ENCODE results near the gene NAV3. TPM values are rescaled to one million over a fixed set of nuclear protein-coding genes. Genes with fewer than 3 reads are reported as not detected.

Gene NAV3
- total RNA-seq, 1 experiment from 2014 or later = 4.1 TPM

DNA sequence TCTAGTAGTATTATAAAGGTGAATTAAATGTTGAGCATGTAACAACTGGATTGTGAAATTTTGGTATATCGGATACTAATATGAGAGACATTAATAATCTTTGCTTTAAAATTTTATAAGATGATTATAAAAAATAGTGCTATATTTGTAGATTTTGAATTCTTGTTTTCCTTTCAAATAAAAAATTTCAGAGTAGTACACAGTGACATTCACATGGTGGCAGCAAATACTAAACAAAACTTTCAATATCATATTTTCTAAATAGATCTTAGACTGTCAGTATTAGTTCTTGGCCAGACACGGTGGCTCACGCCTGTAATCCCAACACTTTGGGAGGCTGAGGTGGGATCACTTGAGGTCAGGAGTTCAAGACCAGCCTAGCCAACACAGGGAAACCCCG is 166.0 kb downstream of the NAV3 start:
- Mint-ChIP-seq H3K27me3 (ENCODE audit: unreplicated experiment) (no peaks in the 10 kb centered on the region), H3K9me3 (ENCODE audit: low read depth, unreplicated experiment) (no peaks in the 10 kb centered on the region), H3K4me3 (ENCODE audit: low read depth, unreplicated experiment) (no peak overlapping the region), H3K36me3 (ENCODE audit: insufficient read depth, unreplicated experiment) (no peaks in the 10 kb centered on the region), H3K4me1 (ENCODE audit: low read depth, unreplicated experiment) (peaks cover 6% of the 10 kb centered on the region), H3K27ac (ENCODE audit: unreplicated experiment) (no peak overlapping the region)
- intact Hi-C loops (cut with micrococcal nuclease; ENCODE audit: unreplicated experiment) = no loop called here
- CTCF ChIA-PET = no interaction called here
- DNase-seq = no peak
- no peak for TF ChIP-seq CTCF (IDR thresholded peaks at IDR 0.05; ENCODE audit: unreplicated experiment)
- BruUV-seq (replicated peaks) = no TSS peak

- H3K9me3 Mint-ChIP-seq (ENCODE audit: low read depth, unreplicated experiment) = no peaks in the 10 kb centered on the region
- CTCF ChIA-PET = no interaction called here
- H3K4me1 Mint-ChIP-seq (ENCODE audit: low read depth, unreplicated experiment) = peaks cover 6% of the 10 kb centered on the region
- TF ChIP-seq CTCF (IDR thresholded peaks at IDR 0.05; ENCODE audit: unreplicated experiment) = no peak
- H3K36me3 Mint-ChIP-seq (ENCODE audit: insufficient read depth, unreplicated experiment) = no peaks in the 10 kb centered on the region
- DNase-seq = no peak
- H3K4me3 Mint-ChIP-seq (ENCODE audit: low read depth, unreplicated experiment) = no peak overlapping the region
- no TSS peak for BruUV-seq (replicated peaks)
- H3K27ac Mint-ChIP-seq (ENCODE audit: unreplicated experiment) = no peak overlapping the region
- no peaks in the 10 kb centered on the region for H3K27me3 Mint-ChIP-seq (ENCODE audit: unreplicated experiment)
- intact Hi-C loops (cut with micrococcal nuclease; ENCODE audit: unreplicated experiment) = no loop called here
Measured at GRCh38 chr12:77998236-77998786, 167.6 kb downstream of the NAV3 start.

GRCh38 chr12:77999074-77999715 is 168.5 kb downstream of the NAV3 start:
- Mint-ChIP-seq H3K27ac (ENCODE audit: unreplicated experiment) (no peak overlapping the region), H3K4me3 (ENCODE audit: low read depth, unreplicated experiment) (no peak overlapping the region), H3K36me3 (ENCODE audit: insufficient read depth, unreplicated experiment) (no peaks in the 10 kb centered on the region), H3K4me1 (ENCODE audit: low read depth, unreplicated experiment) (peaks cover 6% of the 10 kb centered on the region), H3K9me3 (ENCODE audit: low read depth, unreplicated experiment) (no peaks in the 10 kb centered on the region), H3K27me3 (ENCODE audit: unreplicated experiment) (no peaks in the 10 kb centered on the region)
- no peak for DNase-seq
- intact Hi-C loops (cut with micrococcal nuclease; ENCODE audit: unreplicated experiment) = no loop called here
- BruUV-seq (replicated peaks) = no TSS peak
- CTCF ChIA-PET = interaction anchor here (0.7 kb wide), 1 partner anchor 10 kb away, joined by 4 read pairs; no protein-coding TSS in a partner anchor
- no peak for TF ChIP-seq CTCF (IDR thresholded peaks at IDR 0.05; ENCODE audit: unreplicated experiment)

- no peaks in the 10 kb centered on the region for H3K9me3 Mint-ChIP-seq (ENCODE audit: low read depth, unreplicated experiment)
- CTCF ChIA-PET = interaction anchor here (0.5 to 1.5 kb wide), 2 partner anchors 117 to 118 kb away, joined by 3 to 5 read pairs; no protein-coding TSS in a partner anchor
- H3K4me3 Mint-ChIP-seq (ENCODE audit: low read depth, unreplicated experiment) = no peak overlapping the region
- no peaks in the 10 kb centered on the region for H3K36me3 Mint-ChIP-seq (ENCODE audit: insufficient read depth, unreplicated experiment)
- no peaks in the 10 kb centered on the region for H3K27me3 Mint-ChIP-seq (ENCODE audit: unreplicated experiment)
- intact Hi-C loops (cut with micrococcal nuclease; ENCODE audit: unreplicated experiment) = loop anchor here (10.0 kb wide), 1 partner anchor 1372 kb away; no protein-coding TSS in a partner anchor
- H3K4me1 Mint-ChIP-seq (ENCODE audit: low read depth, unreplicated experiment) = peaks cover 6% of the 10 kb centered on the region
- DNase-seq = no peak
- no TSS peak for BruUV-seq (replicated peaks)
- H3K27ac Mint-ChIP-seq (ENCODE audit: unreplicated experiment) = no peak overlapping the region
- no peak for TF ChIP-seq CTCF (IDR thresholded peaks at IDR 0.05; ENCODE audit: unreplicated experiment)
Measured at GRCh38 chr12:78002878-78003277, 172.2 kb downstream of the NAV3 start.

All from Calu3 (cell line).